HUDEP-2 (cell line): ENCODE data around the gene GPR107.

Source experiments
- DNase-seq, 76 experiments: peaks; one replicate each; lab custom pipeline; 2025; ENCODE audit not compliant: unreplicated experiment in 76 of 76; lab: John Stamatoyannopoulos, UW

The GPR107 gene

GRCh38 chr9:130027533-130028365 lies 26.0 kb upstream of the GPR107 start:
- no peak for DNase-seq

- DNase-seq, result no peak
These were observed 25.0 kb upstream of the GPR107 start for GRCh38 chr9:130028493-130029222.

GRCh38 chr9:130029223-130029973 lies 24.3 kb upstream of the GPR107 start:
- DNase-seq, result no peak

GRCh38 chr9:130030651-130031127 lies 23.0 kb upstream of the GPR107 start:
- no peak for DNase-seq

GRCh38 chr9:130034570-130034969 lies 19.1 kb upstream of the GPR107 start:
- no peak for DNase-seq

GRCh38 chr9:130036099-130036498 lies 17.6 kb upstream of the GPR107 start:
- DNase-seq, result no peak

- DNase-seq, result no peak
These were observed 14.1 kb upstream of the GPR107 start for GRCh38 chr9:130039528-130040147.

- DNase-seq, result no peak
These were observed 12.6 kb upstream of the GPR107 start for GRCh38 chr9:130040984-130041647.

- no peak for DNase-seq
These were observed 11.9 kb upstream of the GPR107 start for GRCh38 chr9:130041648-130042405.

- no peak for DNase-seq
These were observed 11.3 kb upstream of the GPR107 start for GRCh38 chr9:130042406-130042884.

GRCh38 chr9:130042885-130043653 lies 10.6 kb upstream of the GPR107 start, which contains the start of gene FNBP1:
TSS of gene FNBP1 (minus strand) at chr9:130043189. CDS start at chr9:130042975, 214 bp downstream.
- peak in 17 of 76 experiments; percentile 2 to 48 (median 11) for DNase-seq

- DNase-seq, result peak in 37 of 76 experiments; percentile 2 to 44 (median 20)
These were observed 9.8 kb upstream of the GPR107 start for GRCh38 chr9:130043654-130044623.

- no peak for DNase-seq
These were observed 7.8 kb upstream of the GPR107 start for GRCh38 chr9:130045725-130046450.

GRCh38 chr9:130049431-130050210 lies 4.1 kb upstream of the GPR107 start:
- no peak for DNase-seq

- DNase-seq, result no peak
These were observed 3.2 kb upstream of the GPR107 start for GRCh38 chr9:130050462-130050861.

GRCh38 chr9:130051855-130052254 lies 1.9 kb upstream of the GPR107 start:
- no peak for DNase-seq
